GM21717 (cell line): ENCODE data around the gene SLIT1.
A peak's percentile ranks its signal among the peaks of the same experiment; 100 is the strongest.

Source experiments
- ATAC-seq: cut with Tn5 transposase; IDR thresholded peaks from one replicate; pipeline ENCODE4 v1.9.1; 2021; ENCODE audit warnings: mild to moderate bottlenecking, moderate library complexity; ENCODE audit not compliant: unreplicated experiment

Gene SLIT1

DNA sequence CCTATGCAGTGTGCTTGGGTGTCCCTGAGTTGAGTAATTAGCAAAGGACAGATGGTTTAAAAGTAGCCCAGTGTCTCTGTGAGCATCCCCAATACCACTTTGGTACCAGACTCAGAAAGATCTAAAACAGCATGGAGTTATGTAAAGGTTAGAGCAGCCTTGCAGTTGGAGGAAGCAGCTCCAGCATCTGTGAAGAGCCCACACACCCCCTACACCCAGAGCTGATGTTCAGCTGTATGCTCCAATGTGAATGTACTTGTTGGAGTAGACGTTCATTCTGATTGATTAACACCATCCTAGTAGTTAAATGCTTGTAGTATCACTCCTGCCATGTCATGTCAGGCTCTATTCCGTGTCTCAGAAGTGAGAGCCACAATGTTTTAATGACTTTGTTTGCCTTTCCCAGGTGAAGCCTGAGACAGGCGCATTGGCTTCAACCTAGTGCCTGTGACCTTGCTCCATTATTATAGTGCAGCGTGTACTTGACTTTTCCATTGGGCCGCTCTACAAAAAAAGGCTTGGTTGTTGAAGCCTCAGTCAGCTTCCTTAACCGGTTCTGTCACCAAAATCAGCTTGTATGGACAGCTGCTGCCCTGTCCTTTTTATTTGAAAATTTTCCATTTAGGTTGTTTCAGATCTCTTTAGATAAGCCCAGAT is 199.4 kb downstream of the SLIT1 start:
- ATAC-seq: no peak

DNA sequence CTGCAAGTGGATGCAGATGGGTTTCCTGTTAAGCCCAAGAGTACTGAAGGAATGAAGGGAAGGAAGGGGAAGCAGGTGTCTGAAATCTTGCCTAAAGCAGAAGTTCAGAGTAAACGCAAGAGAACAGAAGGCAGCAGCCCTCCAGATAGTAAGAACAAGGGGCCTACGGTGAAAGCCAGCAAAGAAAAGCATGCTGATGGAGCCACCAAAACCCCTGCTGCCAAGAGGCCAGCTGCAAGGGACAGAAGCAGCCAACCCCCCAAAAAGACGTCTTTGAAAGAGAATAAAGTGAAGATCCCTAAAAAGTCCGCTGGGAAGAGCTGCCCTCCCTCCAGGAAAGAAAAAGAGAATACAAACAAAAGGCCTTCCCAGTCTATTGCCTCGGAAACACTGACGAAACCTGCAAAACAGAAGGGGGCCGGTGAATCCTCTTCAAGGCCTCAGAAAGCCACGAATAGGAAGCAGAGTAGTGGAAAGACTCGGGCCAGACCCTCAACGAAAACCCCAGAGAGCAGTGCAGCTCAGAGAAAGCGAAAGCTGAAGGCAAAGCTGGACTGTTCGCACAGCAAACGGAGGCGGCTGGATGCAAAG is 201.1 kb downstream of the SLIT1 start:
- no peak for ATAC-seq

DNA sequence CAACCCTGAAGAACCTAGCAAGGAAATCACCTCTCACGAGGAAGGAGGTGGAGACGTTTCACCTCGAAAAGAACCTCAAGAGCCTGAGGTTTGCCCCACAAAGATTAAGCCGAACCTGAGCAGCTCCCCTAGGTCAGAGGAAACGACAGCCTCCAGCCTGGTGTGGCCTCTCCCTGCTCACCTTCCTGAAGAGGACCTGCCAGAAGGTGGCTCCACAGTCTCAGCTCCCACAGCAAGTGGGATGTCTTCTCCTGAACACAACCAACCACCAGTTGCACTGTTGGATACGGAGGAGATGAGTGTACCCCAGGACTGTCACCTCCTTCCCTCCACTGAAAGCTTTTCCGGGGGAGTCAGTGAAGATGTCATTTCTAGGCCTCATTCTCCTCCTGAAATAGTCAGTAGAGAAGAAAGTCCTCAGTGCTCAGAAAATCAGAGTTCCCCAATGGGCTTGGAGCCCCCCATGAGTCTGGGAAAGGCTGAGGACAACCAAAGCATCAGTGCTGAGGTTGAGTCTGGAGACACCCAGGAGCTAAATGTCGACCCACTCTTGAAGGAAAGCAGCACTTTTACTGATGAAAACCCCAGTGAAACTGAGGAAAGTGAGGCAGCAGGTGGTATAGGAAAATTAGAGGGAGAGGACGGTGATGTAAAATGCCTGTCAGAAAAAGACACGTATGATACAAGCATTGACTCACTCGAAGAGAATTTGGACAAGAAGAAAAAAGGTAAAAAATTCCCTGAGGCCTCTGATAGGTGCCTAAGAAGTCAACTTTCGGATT is 203.4 kb downstream of the SLIT1 start:
- no peak for ATAC-seq

DNA sequence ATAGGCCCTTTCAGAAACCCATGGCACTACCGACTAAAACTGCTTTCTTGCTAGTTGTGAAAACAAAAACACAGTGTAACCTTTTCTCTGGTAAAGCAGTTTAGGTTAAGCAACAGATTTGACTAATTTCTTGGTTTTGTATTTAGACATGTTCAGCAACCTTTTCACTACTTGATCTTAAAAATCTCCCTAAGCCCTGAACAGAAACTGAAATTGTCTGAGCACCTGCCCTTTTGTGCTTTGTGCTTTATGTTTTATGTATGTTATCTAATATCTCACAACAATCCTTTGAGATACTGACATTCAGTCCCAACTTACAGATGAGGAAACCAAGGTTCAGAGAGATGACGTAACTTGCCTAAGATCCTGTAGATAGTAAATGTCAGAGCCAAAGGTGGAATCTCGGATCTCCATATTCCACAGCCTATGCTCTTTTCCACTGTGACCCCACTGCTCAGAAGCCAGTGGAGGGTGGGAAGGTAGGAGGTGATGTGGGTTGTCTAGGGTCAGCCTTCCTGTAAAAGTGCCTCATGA is 207.1 kb downstream of the SLIT1 start:
- peak; percentile 61 for ATAC-seq

DNA sequence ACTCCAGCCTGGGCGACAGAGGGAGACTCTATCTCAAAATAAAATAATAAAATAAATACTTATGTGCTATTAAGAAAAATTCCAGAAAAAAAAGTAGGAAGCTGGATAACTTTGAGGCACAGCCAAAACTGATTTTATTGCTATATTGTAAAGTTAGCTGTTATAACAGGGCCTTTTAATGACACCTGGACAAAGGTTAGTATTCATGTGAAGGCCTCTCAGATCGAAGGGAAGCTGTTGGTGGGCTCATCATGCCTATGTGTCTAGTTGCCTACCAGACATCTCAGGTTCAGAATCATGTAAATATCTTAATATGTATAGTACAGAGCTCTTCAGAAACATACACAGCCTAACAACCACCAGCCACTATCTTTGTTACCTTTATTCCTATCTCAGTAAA is 210.6 kb downstream of the SLIT1 start:
- ATAC-seq: no peak

DNA sequence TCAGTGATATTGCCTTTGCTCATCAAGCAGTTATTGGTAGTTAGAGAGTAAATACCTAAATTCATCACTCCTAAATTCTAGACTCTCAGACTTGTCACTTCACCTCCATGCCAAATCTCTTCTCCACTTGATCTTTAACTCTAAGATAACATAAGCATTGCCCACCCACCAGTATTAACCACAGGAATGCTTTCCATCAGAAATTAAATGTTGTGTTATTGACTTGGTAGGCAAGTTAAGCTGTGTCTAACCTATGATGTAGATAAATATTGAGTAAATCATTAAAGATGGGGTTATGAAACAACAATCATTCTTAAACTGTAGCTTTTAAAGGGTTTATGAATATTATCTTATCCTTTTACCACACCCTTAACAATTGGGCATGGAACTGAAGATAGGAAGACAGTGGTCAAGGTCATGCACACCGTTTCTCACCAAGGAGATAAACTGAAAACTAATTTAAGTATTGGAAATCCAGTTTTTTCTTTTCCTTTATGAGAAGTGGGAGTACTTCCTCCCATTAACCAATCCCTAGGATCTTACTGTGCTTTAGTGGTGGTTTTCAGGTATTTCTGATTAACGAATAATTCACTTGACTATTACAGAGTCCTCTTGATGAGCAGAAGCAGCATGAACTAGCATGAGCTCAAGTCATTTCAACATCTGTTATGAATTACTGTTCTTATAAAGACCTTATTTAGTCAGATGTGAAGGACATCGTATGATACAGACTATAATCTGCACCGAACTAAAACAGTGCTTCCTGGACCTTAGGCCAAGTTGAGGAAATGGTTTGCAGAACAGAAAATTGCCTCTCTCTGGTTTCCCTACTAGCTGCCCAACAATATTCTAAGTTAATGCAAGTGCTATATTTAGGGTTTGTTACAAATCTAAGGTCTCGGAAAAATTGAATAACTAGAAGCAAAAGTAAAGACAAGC is 211.7 kb downstream of the SLIT1 start:
- no peak for ATAC-seq

DNA sequence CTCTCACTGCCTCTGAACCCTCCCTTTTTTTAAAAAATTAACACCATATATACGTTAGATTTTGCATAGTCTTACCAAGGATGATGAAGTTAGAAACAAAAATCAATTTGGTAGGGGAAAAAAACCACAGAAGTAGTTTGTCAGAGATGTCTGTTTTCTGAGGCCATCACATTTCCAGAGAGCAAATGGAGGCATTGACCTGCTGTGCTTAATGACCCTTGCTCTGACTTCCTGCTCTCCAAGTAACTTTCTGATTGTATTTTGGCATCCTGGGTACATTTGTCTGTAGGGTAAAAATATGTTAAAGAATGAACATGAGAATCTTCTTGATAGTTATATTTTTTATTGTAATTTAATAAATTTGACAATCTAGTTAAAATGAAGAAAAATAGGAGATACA is 213.5 kb downstream of the SLIT1 start:
- no peak for ATAC-seq

DNA sequence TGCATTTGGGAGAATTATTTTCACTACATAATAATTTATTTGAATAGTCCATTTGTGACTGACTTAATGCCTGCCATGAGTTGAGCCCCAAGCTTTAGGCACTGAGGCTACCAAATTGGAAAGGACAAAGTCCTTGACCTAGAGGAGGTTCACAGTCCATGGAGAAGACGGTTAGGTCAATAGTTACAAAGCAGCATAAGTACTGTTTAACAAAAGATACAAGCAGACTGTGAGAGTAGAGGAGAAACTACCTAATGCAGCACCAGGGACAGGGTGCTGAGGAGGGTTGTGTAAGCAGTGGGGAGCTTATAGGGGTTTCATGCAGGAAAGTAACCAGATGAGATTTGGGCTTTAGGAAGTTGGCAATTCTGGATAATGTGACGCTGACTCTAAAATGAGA is 214.4 kb downstream of the SLIT1 start:
- ATAC-seq: no peak

DNA sequence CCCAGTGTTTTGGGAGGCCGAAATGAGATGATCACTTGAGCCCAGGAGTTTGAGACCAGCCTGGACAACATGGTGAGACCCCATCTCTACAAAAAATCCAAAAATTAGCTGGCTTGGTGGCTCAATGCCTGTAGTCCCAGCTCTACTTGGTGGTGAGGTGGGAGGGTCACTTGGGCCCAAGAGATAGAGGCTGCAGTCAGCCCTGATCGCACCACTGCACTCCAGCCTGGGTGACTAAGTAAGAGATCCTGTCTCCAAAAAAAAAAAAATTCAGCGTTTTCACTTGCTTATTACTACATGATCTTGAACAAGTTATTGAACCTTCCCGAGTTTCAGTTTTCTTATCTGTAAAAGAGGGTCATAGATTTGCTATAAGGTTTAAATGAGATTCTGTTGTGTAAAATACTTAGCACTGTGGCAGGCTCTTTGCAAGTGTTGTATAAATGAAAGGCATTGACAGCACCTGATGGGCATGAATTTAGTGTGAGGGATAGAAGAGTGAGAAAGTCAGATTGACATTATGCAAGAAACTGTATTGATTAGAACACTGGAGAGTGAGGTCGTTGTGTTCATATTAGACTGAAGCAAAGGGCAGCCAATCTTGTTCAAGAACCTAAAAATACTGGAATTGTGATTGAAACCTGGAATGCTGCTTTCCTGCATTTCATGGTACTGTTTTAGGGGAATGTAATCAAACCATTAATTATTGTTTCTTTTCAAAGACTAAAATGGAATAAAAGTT is 216.9 kb downstream of the SLIT1 start:
- no peak for ATAC-seq

DNA sequence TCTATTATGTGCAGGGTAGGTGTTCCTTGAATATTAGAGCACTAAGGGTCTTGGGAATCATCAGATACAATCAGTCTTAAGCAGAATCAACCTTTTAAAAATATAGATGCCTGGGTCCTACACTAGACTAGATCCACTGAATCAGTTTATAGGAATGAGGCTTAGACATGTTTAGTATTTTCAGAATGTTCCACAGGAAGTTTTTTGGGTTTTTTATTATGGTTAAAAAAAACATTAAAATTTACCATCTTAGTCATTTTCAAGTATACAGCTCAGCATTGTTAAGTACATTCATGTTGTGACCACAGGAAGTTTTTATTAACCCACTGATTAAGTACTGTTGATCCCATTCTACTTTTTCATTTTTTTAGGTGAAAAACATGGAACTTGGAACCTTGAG is 217.9 kb downstream of the SLIT1 start:
- no peak for ATAC-seq

DNA sequence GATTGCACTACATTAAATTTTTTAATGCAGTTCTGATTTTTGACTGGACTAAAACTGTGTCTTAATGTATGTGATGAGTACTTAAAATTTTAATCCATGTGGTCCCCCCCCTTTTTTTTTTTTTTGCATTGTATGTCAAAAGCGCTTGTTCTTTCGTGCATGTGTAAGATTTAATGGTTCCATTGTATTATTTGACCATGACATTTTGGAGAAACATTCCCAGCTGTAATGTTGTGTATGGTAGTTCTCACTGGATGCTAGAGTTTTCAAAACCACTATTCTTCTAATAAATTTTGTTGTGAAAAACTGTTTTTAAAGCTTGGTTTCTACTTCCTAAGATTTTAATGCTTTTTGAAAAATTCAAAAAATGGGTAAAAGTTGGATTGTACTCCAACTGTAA is 221.6 kb downstream of the SLIT1 start:
- ATAC-seq: no peak

DNA sequence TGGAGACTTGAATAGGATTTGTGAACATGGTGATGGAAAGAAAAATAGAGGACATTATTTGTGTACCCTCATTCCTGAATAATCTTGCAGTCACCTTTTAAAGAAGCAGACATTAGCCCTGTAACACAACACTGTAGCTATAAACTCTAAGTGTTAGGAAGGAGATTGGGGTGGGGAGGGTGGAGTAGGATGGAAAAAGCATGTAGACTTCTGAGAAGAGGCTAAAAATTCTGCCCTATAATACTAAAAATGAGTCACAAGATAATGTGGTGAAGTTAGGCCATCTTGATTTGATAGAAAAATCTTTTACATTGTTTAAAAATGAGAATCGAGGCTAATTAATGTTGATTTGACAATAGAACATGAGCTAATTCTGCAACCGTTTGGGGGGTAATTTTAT is 224.9 kb downstream of the SLIT1 start:
- no peak for ATAC-seq

DNA sequence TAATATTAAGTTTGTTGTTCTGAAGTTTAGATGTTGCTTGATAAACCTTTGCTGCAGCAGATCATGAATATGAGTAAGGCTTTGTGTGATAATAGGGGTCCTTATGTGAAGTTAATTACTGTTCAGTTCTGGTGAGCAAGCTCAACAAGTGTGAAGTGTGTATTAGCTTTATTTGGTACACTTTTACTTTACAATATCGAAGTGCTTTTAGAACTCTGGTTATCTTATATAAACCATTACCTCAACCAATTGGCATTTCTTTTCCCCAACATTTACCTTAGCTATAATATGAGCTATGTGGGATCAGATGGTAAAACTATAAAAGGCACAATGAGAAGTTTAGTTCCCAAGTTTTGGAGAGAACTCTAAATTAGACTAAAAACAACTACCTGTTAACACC is 226.0 kb downstream of the SLIT1 start:
- no peak for ATAC-seq

DNA sequence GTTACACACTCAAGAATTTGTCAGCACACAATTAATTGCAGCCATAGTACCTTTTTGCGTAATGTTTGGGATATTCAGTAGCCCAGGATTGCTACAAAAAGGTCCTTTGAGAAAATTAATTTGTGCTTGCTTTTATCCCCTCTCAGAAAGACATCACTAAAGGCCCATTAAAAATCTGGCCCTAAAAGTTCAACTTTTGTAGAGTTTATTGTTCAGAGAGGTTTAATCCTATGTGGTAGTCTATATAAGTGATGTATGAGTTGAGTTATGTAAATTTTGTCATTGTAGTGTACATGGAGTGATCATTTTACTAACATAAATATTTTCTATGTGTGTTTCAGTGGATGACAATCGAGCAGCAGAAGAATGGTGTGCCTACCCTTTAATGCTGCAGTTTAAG is 227.7 kb downstream of the SLIT1 start:
- no peak for ATAC-seq

DNA sequence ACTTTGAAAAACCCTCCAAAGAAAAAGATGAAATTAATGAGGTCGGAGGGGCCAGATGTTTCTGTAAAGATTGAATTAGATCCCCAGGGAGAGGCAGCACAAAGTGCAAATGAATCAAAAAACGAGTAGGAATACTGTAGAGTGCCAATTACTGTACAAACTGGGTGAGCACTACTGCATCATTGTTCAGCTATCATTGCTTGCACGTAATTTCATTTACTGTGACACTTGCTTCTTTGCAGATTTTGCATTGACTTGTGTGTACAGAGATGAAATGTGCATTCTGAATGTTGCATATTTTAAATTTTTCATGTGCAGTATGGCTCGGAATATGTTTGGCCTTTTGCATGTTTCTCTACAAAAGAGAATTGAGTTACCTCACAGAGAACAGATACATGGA is 230.0 kb downstream of the SLIT1 start:
- no peak for ATAC-seq

DNA sequence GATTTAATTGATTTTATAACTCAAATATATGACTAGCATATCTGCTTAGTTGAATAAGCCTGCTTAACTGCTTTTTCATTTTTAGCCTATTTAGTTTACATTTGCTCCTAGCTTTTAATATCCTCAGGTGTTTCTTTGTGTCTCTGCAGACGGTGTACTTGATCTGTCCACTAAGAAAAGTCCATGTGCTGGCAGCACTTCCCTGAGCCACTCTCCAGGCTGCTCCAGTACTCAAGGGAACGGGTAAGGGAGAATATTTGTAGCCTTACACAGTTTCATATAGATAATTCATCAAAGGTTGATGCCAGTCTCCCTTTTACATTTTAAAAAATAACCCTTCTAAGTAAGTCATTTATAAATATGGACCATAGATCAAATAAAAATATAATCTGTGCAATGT is 233.8 kb downstream of the SLIT1 start:
- ATAC-seq: no peak

DNA sequence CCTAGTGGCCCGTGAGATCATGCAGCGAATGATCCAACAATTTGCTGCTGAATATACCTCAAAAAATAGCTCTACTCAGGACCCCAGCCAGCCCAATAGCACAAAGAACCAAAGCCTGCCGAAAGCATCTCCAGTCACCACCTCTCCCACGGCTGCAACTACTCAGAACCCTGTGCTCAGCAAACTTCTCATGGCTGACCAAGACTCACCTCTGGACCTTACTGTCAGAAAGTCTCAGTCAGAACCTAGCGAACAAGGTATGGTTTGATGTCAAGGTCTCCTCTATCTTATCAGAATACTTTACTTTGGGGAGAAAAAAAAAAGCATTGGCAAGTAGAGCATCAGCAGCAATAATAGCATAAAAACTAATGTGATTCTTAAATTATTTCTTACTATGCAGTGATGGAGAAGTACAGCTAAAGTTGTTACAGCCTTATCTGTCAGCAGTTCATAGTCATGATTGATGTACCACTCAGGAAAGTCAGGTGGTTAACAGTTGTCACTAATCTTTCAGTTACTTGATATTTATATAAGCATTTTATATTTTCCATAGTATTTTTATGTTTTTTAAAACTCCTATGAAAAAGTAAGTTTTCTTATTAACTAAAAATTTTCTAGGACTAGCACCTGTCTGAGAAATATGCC is 236.6 kb downstream of the SLIT1 start:
- ATAC-seq: no peak
